H1 (cell line): ENCODE measurements around the gene APP. TPM values are rescaled to one million over a fixed set of nuclear protein-coding genes. Genes with fewer than 3 reads are reported as not detected.

Experiments
- ASH2L ChIP-seq: fragments of 200-600, 300-600 bp; sonication (generic); IDR thresholded peaks from one replicate; pipeline ENCODE4 v1.7.1; 2017; ENCODE audit warnings: low read length
- BACH1 ChIP-seq: IDR thresholded peaks from 2 replicates; pipeline ENCODE4 v1.6.1; 2012; ENCODE audit warnings: low read length, improper control_type of control experiment
- BRCA1 ChIP-seq: IDR thresholded peaks from 2 replicates; pipeline ENCODE4 v1.6.1; 2012; ENCODE audit warnings: low read depth, low read length, improper control_type of control experiment
- CEBPB ChIP-seq: IDR thresholded peaks from 2 replicates; pipeline ENCODE4 v1.6.1; 2012; ENCODE audit warnings: low read depth, low read length
- CHD1 ChIP-seq: IDR thresholded peaks from 2 replicates; pipeline ENCODE4 v1.6.1; 2012; ENCODE audit warnings: low read depth, low read length, improper control_type of control experiment
- EGR1 ChIP-seq: IDR thresholded peaks from 2 replicates; pipeline ENCODE4 v1.6.1; 2011; ENCODE audit warnings: low read depth, low read length, borderline replicate concordance
- FOSL1 ChIP-seq: IDR thresholded peaks from 2 replicates; pipeline ENCODE4 v1.6.1; 2011; ENCODE audit warnings: mild to moderate bottlenecking, low read depth, low read length, moderate library complexity; ENCODE audit not compliant: insufficient read depth
- HDAC6 ChIP-seq: IDR thresholded peaks from one replicate; pipeline ENCODE4 v1.7.1; 2012; ENCODE audit warnings: low read depth, mild to moderate bottlenecking, inconsistent platforms, low read length, moderate library complexity
- KDM5A ChIP-seq: fragments of 200-600 bp; IDR thresholded peaks from 2 replicates; pipeline ENCODE4 v1.7.1; 2012; ENCODE audit warnings: mild to moderate bottlenecking, low read length, inconsistent platforms, mixed read lengths
- MAFK ChIP-seq: IDR thresholded peaks from 2 replicates; pipeline ENCODE4 v1.6.1; 2012; ENCODE audit warnings: low read depth, mild to moderate bottlenecking, improper control_type of control experiment, low read length
- NRF1 ChIP-seq: IDR thresholded peaks from 2 replicates; pipeline ENCODE4 v1.6.1; 2011; ENCODE audit warnings: mild to moderate bottlenecking, low read depth, low read length, improper control_type of control experiment
- PHF8 ChIP-seq: fragments of 200-600 bp; sonication (generic); conservative IDR thresholded peaks from 2 replicates; pipeline ENCODE4 v1.7.1; 2012; ENCODE audit warnings: low read depth, mild to moderate bottlenecking, inconsistent platforms, low read length, moderate library complexity
- POLR2AphosphoS5 ChIP-seq: IDR thresholded peaks from 2 replicates; pipeline ENCODE4 v1.6.1; 2011; ENCODE audit warnings: low read depth, low read length
- POU5F1 ChIP-seq: IDR thresholded peaks from 2 replicates; pipeline ENCODE4 v1.6.1; 2011; ENCODE audit warnings: low read depth, mild to moderate bottlenecking, low read length, moderate library complexity
- RNF2 ChIP-seq: fragments of 200-900, 300-1000 bp; sonication (generic); IDR thresholded peaks from 2 replicates; pipeline ENCODE4 v1.7.1; 2016; ENCODE audit warnings: borderline replicate concordance, low read depth, mild to moderate bottlenecking, antibody characterized with exemption, low read length; ENCODE audit not compliant: poor library complexity, severe bottlenecking; ENCODE audit errors: missing control alignments
- RXRA ChIP-seq: IDR thresholded peaks from 2 replicates; pipeline ENCODE4 v1.6.1; 2011; ENCODE audit warnings: low read depth, mild to moderate bottlenecking, low read length, moderate library complexity; ENCODE audit not compliant: insufficient read depth
- SIN3A ChIP-seq, 2 experiments: IDR thresholded peaks in 1 of 2; conservative IDR thresholded peaks in 1 of 2; 2 replicates each; pipeline ENCODE4 v1.6.1; 2011 to 2012; ENCODE audit warnings: low read length in 2 of 2, improper control_type of control experiment in 1 of 2, low read depth in 1 of 2, mild to moderate bottlenecking in 1 of 2
- SIX5 ChIP-seq: IDR thresholded peaks from 2 replicates; pipeline ENCODE4 v1.6.1; 2011; ENCODE audit warnings: mild to moderate bottlenecking, low read depth, low read length
- SP1 ChIP-seq: IDR thresholded peaks from 2 replicates; pipeline ENCODE4 v1.6.1; 2011; ENCODE audit warnings: low read depth, low read length
- SP2 ChIP-seq: IDR thresholded peaks from 2 replicates; pipeline ENCODE4 v1.6.1; 2012; ENCODE audit warnings: mild to moderate bottlenecking, low read length, inconsistent platforms
- SUZ12 ChIP-seq: fragments of 200-600 bp; sonication (generic); IDR thresholded peaks from 2 replicates; pipeline ENCODE4 v1.6.1; 2012; ENCODE audit warnings: mild to moderate bottlenecking, inconsistent platforms, low read length, moderate library complexity, mixed read lengths
- TAF7 ChIP-seq: optimal IDR thresholded peaks from 2 replicates; pipeline ENCODE3; 2011; ENCODE audit warnings: low read depth, mild to moderate bottlenecking, inconsistent platforms, low read length, moderate library complexity, borderline replicate concordance
- TBP ChIP-seq: IDR thresholded peaks from 2 replicates; pipeline ENCODE4 v1.6.1; 2011; ENCODE audit warnings: low read depth, low read length, improper control_type of control experiment
- polyA plus RNA-seq, 7 experiments: library from polyadenylated mRNA; depleted of rRNA in 3 of 7; stranded (reverse) in 5 of 7; unstranded in 2 of 7; fragments of >200 nt in 5 of 7; fragments of 200-250 nt in 2 of 7; gene quantifications; 1 replicate in 5 of 7; 2 replicates in 1 of 7; 4 replicates in 1 of 7; pipeline versions ENCODE4 v1.2.1 to v1.2.3, GENCODE V29; 2011 to 2013; ENCODE audit warnings: missing spikeins in 2 of 7, mixed read lengths in 2 of 7
- total RNA-seq: library from RNA; stranded (reverse); fragmentation: NEBNext Ultra II Directional; extraction: Animal tissue kit (Norgen Biotek cat#: 25700); gene quantifications from 2 replicates; pipeline ENCODE4 v1.2.1, GENCODE V29; 2021
- TF ChIP-seq, protein P1 (sequence below): IDR thresholded peaks from 2 replicates; pipeline ENCODE4 v1.6.1; 2012; ENCODE audit warnings: inconsistent platforms

APP gene
- total and polyA plus RNA-seq, 2 of the 8 experiments (the other 6 are each of a cell fraction or from before 2014, with no cell fraction given): 375 to 551 TPM

- no peak for TF ChIP-seq MAFK
- TF ChIP-seq BACH1: no peak
- no peak for TF ChIP-seq HDAC6
- no peak for TF ChIP-seq RNF2
- peak; percentile 54 for TF ChIP-seq TAF7
- no peak for TF ChIP-seq EGR1
- TF ChIP-seq KDM5A: no peak
- no peak for TF ChIP-seq FOSL1
- no peak for TF ChIP-seq PHF8
- TF ChIP-seq NRF1: no peak
- TF ChIP-seq SP2: no peak
- no peak for TF ChIP-seq CEBPB
- TF ChIP-seq POU5F1: no peak
- TF ChIP-seq CHD1: no peak
- no peak for TF ChIP-seq SUZ12
- TF ChIP-seq POLR2AphosphoS5: 0 out of 2 replicates have a peak, but pooled peaks have one; percentile 33
- TF ChIP-seq SP1: peak; percentile 90; the same call in 1 of the 2 replicates
- TF ChIP-seq BRCA1: no peak
- no peak for TF ChIP-seq ASH2L
- TF ChIP-seq RXRA: no peak
- TF ChIP-seq TBP: peak; percentile 52; the same call in 1 of the 2 replicates
- TF ChIP-seq SIN3A (conservative IDR thresholded peaks at IDR 0.05 in 1 of 2, IDR thresholded peaks at IDR 0.05 in 1 of 2; ENCODE audit: low read depth in 1 of 2, low read length in 2 of 2): 0 out of 4 replicates have a peak, but pooled peaks of 1 of the 2 experiments have one; percentile 39
- TF ChIP-seq, protein P1, sequence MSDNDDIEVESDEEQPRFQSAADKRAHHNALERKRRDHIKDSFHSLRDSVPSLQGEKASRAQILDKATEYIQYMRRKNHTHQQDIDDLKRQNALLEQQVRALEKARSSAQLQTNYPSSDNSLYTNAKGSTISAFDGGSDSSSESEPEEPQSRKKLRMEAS: no peak
- TF ChIP-seq SIX5: 0 out of 2 replicates have a peak, but pooled peaks have one; percentile 9
Observed at GRCh38 chr21:25997788-25998611, 172.6 kb downstream of the APP start (continued).
